ENCODE data around the gene EDEM1. TPM values are rescaled to one million over a fixed set of nuclear protein-coding genes. Genes with fewer than 3 reads are reported as not detected.
"Not testable (repeated sequence)": the region's sequence is repeated elsewhere in the genome, so short reads cannot be mapped to it uniquely, and the experiment has no call there.

EDEM1 gene
- total RNA-seq, result 10 to 100 TPM in 6 of 8 experiments, 1 to 10 TPM in 2; 8.5 to 33.6 (median 13.3) TPM

- Histone ChIP-seq H3K4me1 (replicated peaks in 1 of 2) (peaks cover 3 to 5% of the 10 kb centered on the region in 2 donors), H3K4me3 (peak within 1 kb of the TSS; percentile 60 to 98 (median 80)), H3K27ac (peak within 1 kb of the TSS; percentile 75 to 86)
- peak; percentile 85 to 97 (median 96) for ATAC-seq (replicated peaks in 6 of 8)
- 0 to 40% (median 0%) methylated on average over 1 to 6 of the region's 78 CpGs; no CpG with 5 or more reads in 3 of the 10 experiments for WGBS, 10 experiments
- in situ Hi-C loops (cut with MboI; ENCODE audit: low pct_unique_long_range_greater_than_20kb in 2 of 9, low sequenced_read_pairs in 9 of 9, unreplicated experiment in 9 of 9), result no loop called here
Observed at GRCh38 chr3:5187156-5187919, at the start of gene EDEM1. EDEM1 (plus strand) TSS chr3:5187707; CDS start chr3:5187806, 99 bp downstream.

GRCh38 chr3:5138214-5138981 is 49.1 kb upstream of the EDEM1 start:
- Histone ChIP-seq H3K27ac (no peak overlapping the region), H3K4me1 (replicated peaks in 1 of 2) (peaks cover 2 to 14% of the 10 kb centered on the region in 2 donors), H3K4me3 (no peak overlapping the region)
- WGBS, 10 experiments, result 6 to 94% (median 83%) methylated on average over 2 to 5 of the region's 5 CpGs; no CpG with 5 or more reads in 1 of the 10 experiments
- peak in 4 of 8 experiments; percentile 29 to 46 (median 40) for ATAC-seq (replicated peaks in 6 of 8)
- in situ Hi-C loops (cut with MboI; ENCODE audit: low pct_unique_long_range_greater_than_20kb in 2 of 9, low sequenced_read_pairs in 9 of 9, unreplicated experiment in 9 of 9), result no loop called here

GRCh38 chr3:5140230-5140621 is 47.3 kb upstream of the EDEM1 start:
- in situ Hi-C loops (cut with MboI; ENCODE audit: low pct_unique_long_range_greater_than_20kb in 2 of 9, low sequenced_read_pairs in 9 of 9, unreplicated experiment in 9 of 9), result no loop called here
- WGBS, 10 experiments, result 69 to 100% (median 90%) methylated on average over 1 to 4 of the region's 4 CpGs
- no peak for ATAC-seq (replicated peaks in 6 of 8)

GRCh38 chr3:5140839-5141238 is 46.7 kb upstream of the EDEM1 start:
- Histone ChIP-seq H3K4me3 (no peak overlapping the region), H3K27ac (no peak overlapping the region), H3K4me1 (replicated peaks in 1 of 2) (no peaks in the 10 kb centered on the region)
- ATAC-seq (replicated peaks in 6 of 8), result no peak
- 83 to 100% (median 96%) methylated on average over 1 to 5 of the region's 6 CpGs; no CpG with 5 or more reads in 2 of the 10 experiments for WGBS, 10 experiments
- in situ Hi-C loops (cut with MboI; ENCODE audit: low pct_unique_long_range_greater_than_20kb in 2 of 9, low sequenced_read_pairs in 9 of 9, unreplicated experiment in 9 of 9), result no loop called here

More at GRCh38 chr3:5140230-5140621, 47.3 kb upstream of the EDEM1 start:
- Histone ChIP-seq H3K4me3 (no peak overlapping the region), H3K27ac (no peak overlapping the region), H3K4me1 (replicated peaks in 1 of 2) (no peaks in the 10 kb centered on the region)

- H3K4me3 ChIP-seq, result no peak overlapping the region
- WGBS, 10 experiments, result 85 to 100% (median 98%) methylated on average over 1 to 4 of the region's 4 CpGs; no CpG with 5 or more reads in 2 of the 10 experiments
- no peak for ATAC-seq (replicated peaks in 6 of 8)
- no peak overlapping the region for H3K27ac ChIP-seq
- in situ Hi-C loops (cut with MboI; ENCODE audit: low pct_unique_long_range_greater_than_20kb in 2 of 9, low sequenced_read_pairs in 9 of 9, unreplicated experiment in 9 of 9), result no loop called here
- H3K4me1 ChIP-seq (replicated peaks in 1 of 2), result no peaks in the 10 kb centered on the region
Observed at GRCh38 chr3:5141760-5142159, 45.7 kb upstream of the EDEM1 start.

- no peak overlapping the region for H3K4me3 ChIP-seq
- no peak for ATAC-seq (replicated peaks in 6 of 8)
- WGBS, 10 experiments, result 80 to 100% (median 97%) methylated on average over 2 to 4 of the region's 4 CpGs; no CpG with 5 or more reads in 4 of the 10 experiments
- no peaks in the 10 kb centered on the region for H3K4me1 ChIP-seq (replicated peaks in 1 of 2)
- H3K27ac ChIP-seq, result no peak overlapping the region
- in situ Hi-C loops (cut with MboI; ENCODE audit: low pct_unique_long_range_greater_than_20kb in 2 of 9, low sequenced_read_pairs in 9 of 9, unreplicated experiment in 9 of 9), result no loop called here
Observed at GRCh38 chr3:5143464-5143863, 44.0 kb upstream of the EDEM1 start.

GRCh38 chr3:5144316-5144994 is 43.1 kb upstream of the EDEM1 start:
- no peak overlapping the region for H3K4me3 ChIP-seq
- in situ Hi-C loops (cut with MboI; ENCODE audit: low pct_unique_long_range_greater_than_20kb in 2 of 9, low sequenced_read_pairs in 9 of 9, unreplicated experiment in 9 of 9), result no loop called here
- no peak for ATAC-seq (replicated peaks in 6 of 8)
- H3K27ac ChIP-seq, result no peak overlapping the region
- no peaks in the 10 kb centered on the region for H3K4me1 ChIP-seq (replicated peaks in 1 of 2)
- 80 to 100% (median 92%) methylated on average over 1 to 5 of the region's 5 CpGs; no CpG with 5 or more reads in 1 of the 10 experiments for WGBS, 10 experiments

GRCh38 chr3:5145120-5145519 is 42.4 kb upstream of the EDEM1 start:
- in situ Hi-C loops (cut with MboI; ENCODE audit: low pct_unique_long_range_greater_than_20kb in 2 of 9, low sequenced_read_pairs in 9 of 9, unreplicated experiment in 9 of 9), result no loop called here
- no peaks in the 10 kb centered on the region for H3K4me1 ChIP-seq (replicated peaks in 1 of 2)
- no peak overlapping the region for H3K4me3 ChIP-seq
- no peak overlapping the region for H3K27ac ChIP-seq
- WGBS, 10 experiments, result 17 to 100% (median 89%) methylated on average over 1 to 5 of the region's 5 CpGs
- no peak for ATAC-seq (replicated peaks in 6 of 8)

- H3K4me1 ChIP-seq (replicated peaks in 1 of 2); in situ Hi-C loops (cut with MboI; ENCODE audit: low pct_unique_long_range_greater_than_20kb in 2 of 9, low sequenced_read_pairs in 9 of 9, unreplicated experiment in 9 of 9); ATAC-seq (replicated peaks in 6 of 8); H3K4me3 ChIP-seq; H3K27ac ChIP-seq: not testable (repeated sequence)
- 93 to 100% (median 98%) methylated on average over 2 to 3 of the region's 5 CpGs; no CpG with 5 or more reads in 1 of the 10 experiments for WGBS, 10 experiments
Observed at GRCh38 chr3:5147152-5147551, 40.4 kb upstream of the EDEM1 start.

- Histone ChIP-seq H3K4me1 (replicated peaks in 1 of 2) (no peaks in the 10 kb centered on the region), H3K4me3 (no peak overlapping the region), H3K27ac (no peak overlapping the region)
- in situ Hi-C loops (cut with MboI; ENCODE audit: low pct_unique_long_range_greater_than_20kb in 2 of 9, low sequenced_read_pairs in 9 of 9, unreplicated experiment in 9 of 9), result no loop called here
- ATAC-seq (replicated peaks in 6 of 8), result no peak
- WGBS, 10 experiments, result 29 to 100% (median 100%) methylated on average over 1 to 5 of the region's 7 CpGs
Observed at GRCh38 chr3:5149306-5149880, 38.1 kb upstream of the EDEM1 start.

- WGBS, 10 experiments, result 100% methylated on average over 1 to 3 of the region's 6 CpGs; no CpG with 5 or more reads in 5 of the 10 experiments
- in situ Hi-C loops (cut with MboI; ENCODE audit: low pct_unique_long_range_greater_than_20kb in 2 of 9, low sequenced_read_pairs in 9 of 9, unreplicated experiment in 9 of 9), result no loop called here
Observed at GRCh38 chr3:5151586-5151985, 35.9 kb upstream of the EDEM1 start.

GRCh38 chr3:5153074-5153473 is 34.4 kb upstream of the EDEM1 start:
- no peaks in the 10 kb centered on the region for H3K4me1 ChIP-seq (replicated peaks in 1 of 2)
- H3K27ac ChIP-seq, result no peak overlapping the region
- ATAC-seq (replicated peaks in 6 of 8), result no peak
- WGBS, 10 experiments, result 63 to 100% (median 80%) methylated on average over 2 to 4 of the region's 4 CpGs; no CpG with 5 or more reads in 1 of the 10 experiments
- no peak overlapping the region for H3K4me3 ChIP-seq
- in situ Hi-C loops (cut with MboI; ENCODE audit: low pct_unique_long_range_greater_than_20kb in 2 of 9, low sequenced_read_pairs in 9 of 9, unreplicated experiment in 9 of 9), result no loop called here

More at GRCh38 chr3:5151586-5151985, 35.9 kb upstream of the EDEM1 start:
- Histone ChIP-seq H3K4me1 (replicated peaks in 1 of 2) (no peaks in the 10 kb centered on the region), H3K4me3 (no peak overlapping the region), H3K27ac (no peak overlapping the region)
- ATAC-seq (replicated peaks in 6 of 8), result no peak

Measured in motor neuron (in vitro differentiated cells).